Astrocyte (in vitro differentiated cells and primary cell): ENCODE data around the gene LIPH. TPM values are rescaled to one million over a fixed set of nuclear protein-coding genes. Genes with fewer than 3 reads are reported as not detected.

ENCODE experiments used
- DNase-seq: peaks from one replicate; pipeline ENCODE4 v3.0.0-alpha.2; 2010; ENCODE audit warnings: low read depth
- FAIRE-seq: peaks from 2 replicates; lab custom pipeline; 2011; peaks lifted over from hg19 to GRCh38; lab: Jason Lieb, UNC
- H2AFZ ChIP-seq: 2 replicates; pipeline ENCODE4 v1.6.0; 2012; ENCODE audit warnings: low read depth, low read length, inconsistent platforms
- H3K27ac ChIP-seq: 2 replicates; pipeline ENCODE4 v1.5.1; 2011; ENCODE audit warnings: low read depth, low read length, inconsistent platforms
- H3K27me3 ChIP-seq: 2 replicates; pipeline ENCODE4 v1.6.0; 2011; ENCODE audit warnings: low read length, inconsistent platforms; ENCODE audit not compliant: insufficient read depth
- H3K36me3 ChIP-seq: 2 replicates; pipeline ENCODE4 v1.5.1; 2011; ENCODE audit warnings: low read length, inconsistent platforms; ENCODE audit not compliant: insufficient read depth
- H3K4me1 ChIP-seq: 2 replicates; pipeline ENCODE4 v1.5.1; 2011; ENCODE audit warnings: low read length, inconsistent platforms; ENCODE audit not compliant: insufficient read depth
- H3K4me2 ChIP-seq: 2 replicates; pipeline ENCODE4 v1.6.0; 2012; ENCODE audit warnings: low read length, inconsistent platforms
- H3K4me3 ChIP-seq: 2 replicates; pipeline ENCODE4 v1.5.1; 2011; ENCODE audit warnings: low read depth, mild to moderate bottlenecking, low read length, inconsistent platforms; ENCODE audit not compliant: insufficient read depth
- H3K79me2 ChIP-seq: 2 replicates; pipeline ENCODE4 v1.6.0; 2012; ENCODE audit warnings: mild to moderate bottlenecking, low read length, inconsistent platforms; ENCODE audit not compliant: insufficient read depth
- H3K9ac ChIP-seq: 2 replicates; pipeline ENCODE4 v1.6.0; 2012; ENCODE audit warnings: mild to moderate bottlenecking, low read length, inconsistent platforms
- H3K9me3 ChIP-seq: 2 replicates; pipeline ENCODE4 v1.5.1; 2012; ENCODE audit warnings: low read depth, mild to moderate bottlenecking, low read length, inconsistent platforms; ENCODE audit not compliant: insufficient read depth
- H4K20me1 ChIP-seq: 2 replicates; pipeline ENCODE4 v1.6.0; 2012; ENCODE audit warnings: low read length, inconsistent platforms; ENCODE audit not compliant: insufficient read depth
- H3K27ac Mint-ChIP-seq: one replicate; pipeline ENCODE4 v1.8.0; 2021; ENCODE audit warnings: mild to moderate bottlenecking, mixed read lengths; ENCODE audit not compliant: unreplicated experiment
- H3K27me3 Mint-ChIP-seq: one replicate; pipeline ENCODE4 v1.8.0; 2021; ENCODE audit warnings: low read depth, mixed read lengths; ENCODE audit not compliant: unreplicated experiment
- H3K36me3 Mint-ChIP-seq: one replicate; pipeline ENCODE4 v1.8.0; 2021; ENCODE audit warnings: low read depth, mixed read lengths; ENCODE audit not compliant: unreplicated experiment
- H3K4me1 Mint-ChIP-seq: one replicate; pipeline ENCODE4 v1.8.0; 2021; ENCODE audit warnings: low read depth, mixed read lengths; ENCODE audit not compliant: unreplicated experiment
- H3K4me3 Mint-ChIP-seq: one replicate; pipeline ENCODE4 v1.8.0; 2021; ENCODE audit warnings: mild to moderate bottlenecking, moderate library complexity, mixed read lengths; ENCODE audit not compliant: unreplicated experiment
- H3K9me3 Mint-ChIP-seq: one replicate; pipeline ENCODE4 v1.8.0; 2021; ENCODE audit warnings: mild to moderate bottlenecking, mixed read lengths; ENCODE audit not compliant: unreplicated experiment
- EZH2 ChIP-seq: IDR thresholded peaks from 2 replicates; pipeline ENCODE4 v1.6.1; 2012; ENCODE audit warnings: mild to moderate bottlenecking, low read length, inconsistent platforms; ENCODE audit not compliant: insufficient read depth
- total RNA-seq: library from RNA; stranded (reverse); gene quantifications from 2 replicates; pipeline ENCODE4 v1.2.1, GENCODE V29; 2021
- TF ChIP-seq, protein P1 (sequence below): IDR thresholded peaks from 2 replicates; pipeline ENCODE4 v1.5.1; 2011; ENCODE audit warnings: low read depth, mild to moderate bottlenecking, inconsistent platforms, low read length, moderate library complexity; ENCODE audit not compliant: insufficient read depth

Gene LIPH
- total RNA-seq, 1 donor from 2014 or later: 6.4 TPM

DNA sequence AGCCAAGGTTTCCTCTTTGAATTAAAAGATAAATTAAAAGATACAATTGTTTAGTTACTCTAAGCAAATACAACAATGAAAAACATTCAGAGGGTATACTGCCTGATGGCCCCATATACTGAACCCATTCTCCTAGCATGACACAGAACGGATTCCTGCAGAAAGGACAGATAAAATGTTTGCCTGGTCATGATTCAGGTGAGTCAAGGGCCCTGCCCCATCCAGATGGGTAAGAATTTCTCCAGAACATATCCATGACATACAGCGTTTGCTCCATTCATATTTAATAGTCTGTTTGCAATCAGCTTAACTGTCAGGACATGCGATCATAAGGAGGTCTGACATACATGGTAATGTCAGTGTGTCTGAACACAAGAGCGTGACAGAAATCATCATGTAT is 62.1 kb downstream of the LIPH start:
- H3K9me3 Mint-ChIP-seq: no peaks in the 10 kb centered on the region
- no peak overlapping the region for H3K27ac ChIP-seq
- no peaks in the 10 kb centered on the region for H3K79me2 ChIP-seq
- no peaks in the 10 kb centered on the region for H3K27me3 ChIP-seq
- H3K27me3 Mint-ChIP-seq: no peaks in the 10 kb centered on the region
- TF ChIP-seq, protein P1, sequence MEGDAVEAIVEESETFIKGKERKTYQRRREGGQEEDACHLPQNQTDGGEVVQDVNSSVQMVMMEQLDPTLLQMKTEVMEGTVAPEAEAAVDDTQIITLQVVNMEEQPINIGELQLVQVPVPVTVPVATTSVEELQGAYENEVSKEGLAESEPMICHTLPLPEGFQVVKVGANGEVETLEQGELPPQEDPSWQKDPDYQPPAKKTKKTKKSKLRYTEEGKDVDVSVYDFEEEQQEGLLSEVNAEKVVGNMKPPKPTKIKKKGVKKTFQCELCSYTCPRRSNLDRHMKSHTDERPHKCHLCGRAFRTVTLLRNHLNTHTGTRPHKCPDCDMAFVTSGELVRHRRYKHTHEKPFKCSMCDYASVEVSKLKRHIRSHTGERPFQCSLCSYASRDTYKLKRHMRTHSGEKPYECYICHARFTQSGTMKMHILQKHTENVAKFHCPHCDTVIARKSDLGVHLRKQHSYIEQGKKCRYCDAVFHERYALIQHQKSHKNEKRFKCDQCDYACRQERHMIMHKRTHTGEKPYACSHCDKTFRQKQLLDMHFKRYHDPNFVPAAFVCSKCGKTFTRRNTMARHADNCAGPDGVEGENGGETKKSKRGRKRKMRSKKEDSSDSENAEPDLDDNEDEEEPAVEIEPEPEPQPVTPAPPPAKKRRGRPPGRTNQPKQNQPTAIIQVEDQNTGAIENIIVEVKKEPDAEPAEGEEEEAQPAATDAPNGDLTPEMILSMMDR: no peak
- TF ChIP-seq EZH2: no peak
- FAIRE-seq (no peak), DNase-seq (no peak)
- H4K20me1 ChIP-seq: no peaks in the 10 kb centered on the region
- H3K4me1 Mint-ChIP-seq: no peaks in the 10 kb centered on the region
- H3K4me3 Mint-ChIP-seq: no peak overlapping the region
- H2AFZ ChIP-seq: no peak overlapping the region
- H3K4me1 ChIP-seq: no peaks in the 10 kb centered on the region
- peaks cover 24% of the 10 kb centered on the region for H3K36me3 ChIP-seq
- H3K36me3 Mint-ChIP-seq: peaks cover 28% of the 10 kb centered on the region
- no peaks in the 10 kb centered on the region for H3K9me3 ChIP-seq
- no peak overlapping the region for H3K4me2 ChIP-seq
- no peak overlapping the region for H3K4me3 ChIP-seq
- H3K27ac Mint-ChIP-seq: no peak overlapping the region
- H3K9ac ChIP-seq: no peak overlapping the region

DNA sequence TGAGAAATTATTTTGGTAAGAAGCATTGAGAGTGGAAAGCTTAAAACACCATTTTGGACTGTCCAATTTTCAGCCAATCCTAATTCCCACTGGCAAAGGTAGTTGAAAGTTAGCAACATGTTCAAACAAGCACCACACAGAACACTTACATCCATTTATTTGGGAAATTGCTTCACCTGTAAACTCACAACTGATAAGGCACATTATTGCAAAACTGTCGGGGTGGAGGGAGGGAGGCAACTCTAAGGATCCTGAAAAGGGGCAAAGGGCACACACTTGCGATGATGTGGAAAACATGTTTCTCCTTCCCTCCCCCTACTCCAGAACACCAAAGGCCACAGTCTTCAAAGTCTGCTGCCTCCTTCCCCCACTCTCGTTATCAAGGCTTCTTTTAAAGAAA is 62.9 kb downstream of the LIPH start:
- no peak for FAIRE-seq
- H3K4me3 Mint-ChIP-seq: peak overlapping the region; percentile 50

DNA sequence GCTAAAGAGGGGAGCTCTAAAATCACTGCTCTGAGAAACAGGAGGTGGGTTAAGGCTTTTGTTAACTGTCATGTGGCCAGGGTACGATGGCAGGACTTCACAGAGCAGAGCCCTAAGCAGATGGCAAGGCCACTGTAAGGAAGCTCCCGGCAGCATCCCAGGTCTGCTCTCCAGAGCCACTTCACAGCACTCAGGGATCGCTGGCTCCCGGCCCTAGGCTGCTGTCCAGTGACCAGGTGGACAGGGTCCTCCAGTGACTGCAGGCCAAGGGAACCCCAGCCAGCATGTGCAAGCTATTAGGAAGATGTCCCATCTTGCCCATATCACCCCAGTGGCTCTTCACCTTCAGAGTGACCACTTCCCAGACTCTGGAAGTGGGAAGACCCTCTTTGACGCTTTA is 63.9 kb downstream of the LIPH start:
- Mint-ChIP-seq H3K4me3 (no peak overlapping the region), H3K9me3 (no peaks in the 10 kb centered on the region), H3K27ac (no peak overlapping the region), H3K36me3 (peaks cover 20% of the 10 kb centered on the region), H3K27me3 (no peaks in the 10 kb centered on the region), H3K4me1 (no peaks in the 10 kb centered on the region)
- no peaks in the 10 kb centered on the region for H4K20me1 ChIP-seq
- H3K4me2 ChIP-seq: no peak overlapping the region
- peaks cover 15% of the 10 kb centered on the region for H3K36me3 ChIP-seq
- no peaks in the 10 kb centered on the region for H3K4me1 ChIP-seq
- H3K9ac ChIP-seq: no peak overlapping the region
- FAIRE-seq (no peak), DNase-seq (no peak)
- H3K27me3 ChIP-seq: no peaks in the 10 kb centered on the region
- H3K9me3 ChIP-seq: no peaks in the 10 kb centered on the region
- no peaks in the 10 kb centered on the region for H3K79me2 ChIP-seq
- H3K4me3 ChIP-seq: no peak overlapping the region
- no peak overlapping the region for H3K27ac ChIP-seq
- H2AFZ ChIP-seq: no peak overlapping the region
- TF ChIP-seq, protein P1: no peak
- TF ChIP-seq EZH2: no peak

More for the DNA sequence above, 62.9 kb downstream of the LIPH start:
- H3K36me3 Mint-ChIP-seq: peaks cover 25% of the 10 kb centered on the region
- no peak for DNase-seq
- TF ChIP-seq EZH2: no peak
- TF ChIP-seq, protein P1: no peak
- no peaks in the 10 kb centered on the region for H3K4me1 Mint-ChIP-seq
- H3K9me3 ChIP-seq: no peaks in the 10 kb centered on the region
- H3K27me3 ChIP-seq: no peaks in the 10 kb centered on the region
- no peak overlapping the region for H3K27ac Mint-ChIP-seq
- H3K9me3 Mint-ChIP-seq: no peaks in the 10 kb centered on the region
- no peak overlapping the region for H2AFZ ChIP-seq
- H3K27ac ChIP-seq: no peak overlapping the region
- no peak overlapping the region for H3K4me2 ChIP-seq
- H3K79me2 ChIP-seq: no peaks in the 10 kb centered on the region
- H4K20me1 ChIP-seq: no peaks in the 10 kb centered on the region
- H3K36me3 ChIP-seq: peaks cover 16% of the 10 kb centered on the region
- H3K27me3 Mint-ChIP-seq: no peaks in the 10 kb centered on the region
- H3K4me3 ChIP-seq: no peak overlapping the region
- no peaks in the 10 kb centered on the region for H3K4me1 ChIP-seq
- H3K9ac ChIP-seq: no peak overlapping the region
